ENCODE measurements around the gene DHX35. TPM values are rescaled to one million over a fixed set of nuclear protein-coding genes. Genes with fewer than 3 reads are reported as not detected.

DHX35 gene
- total RNA-seq, 6 donors from 2014 or later, result 9.6 to 40.9 (median 12.0) TPM

GRCh38 chr20:38997622-38998021 is 35.5 kb downstream of the DHX35 start:
- TF ChIP-seq CTCF (IDR thresholded peaks at IDR 0.05), result no peak
- TF ChIP-seq EP300 (IDR thresholded peaks at IDR 0.05), result no peak
- TF ChIP-seq POLR2A (IDR thresholded peaks at IDR 0.05), result no peak
- TF ChIP-seq POLR2AphosphoS5 (IDR thresholded peaks at IDR 0.05), result no peak
- Histone ChIP-seq H3K4me1 (no peaks in the 10 kb centered on the region), H3K27ac (no peak overlapping the region), H3K27me3 (no peaks in the 10 kb centered on the region), H3K9me3 (no peaks in the 10 kb centered on the region), H3K4me3 (no peak overlapping the region), H3K36me3 (peaks cover 8 to 86% (median 32%) of the 10 kb centered on the region in 4 donors)
- WGBS, 2 donors, result 68 to 80% methylated on average over 8 of the region's 8 CpGs
- ATAC-seq (ENCODE audit: low FRiP score in 2 of 2) (peak in 1 of 2 donors; percentile 12), DNase-seq (no peak)

GRCh38 chr20:38999217-38999616 is 37.1 kb downstream of the DHX35 start:
- 93 to 96% methylated on average over 3 of the region's 3 CpGs for WGBS, 2 donors
- no peak for TF ChIP-seq POLR2AphosphoS5 (IDR thresholded peaks at IDR 0.05)
- TF ChIP-seq EP300 (IDR thresholded peaks at IDR 0.05), result no peak
- TF ChIP-seq CTCF (IDR thresholded peaks at IDR 0.05), result no peak
- no peak for TF ChIP-seq POLR2A (IDR thresholded peaks at IDR 0.05)
- ATAC-seq (ENCODE audit: low FRiP score in 2 of 2) (no peak), DNase-seq (no peak)
- Histone ChIP-seq H3K36me3 (peaks cover 7 to 92% (median 41%) of the 10 kb centered on the region in 4 donors), H3K4me3 (no peak overlapping the region), H3K4me1 (peaks cover 0 to under 1% (median 0%) of the 10 kb centered on the region in 4 donors), H3K27ac (no peak overlapping the region), H3K9me3 (no peaks in the 10 kb centered on the region), H3K27me3 (no peaks in the 10 kb centered on the region)

GRCh38 chr20:38999965-39000910 is 38.1 kb downstream of the DHX35 start:
- 94 to 96% methylated on average over 6 of the region's 6 CpGs for WGBS, 2 donors

GRCh38 chr20:39004508-39004907 is 42.4 kb downstream of the DHX35 start:
- no peaks in the 10 kb centered on the region for H3K27me3 ChIP-seq
- TF ChIP-seq CTCF (IDR thresholded peaks at IDR 0.05) (no peak), EP300 (IDR thresholded peaks at IDR 0.05) (no peak), POLR2A (IDR thresholded peaks at IDR 0.05) (no peak), POLR2AphosphoS5 (IDR thresholded peaks at IDR 0.05) (no peak)
- H3K27ac ChIP-seq, result no peak overlapping the region
- peaks cover 14 to 93% (median 45%) of the 10 kb centered on the region in 4 donors for H3K36me3 ChIP-seq
- no peak for ATAC-seq (ENCODE audit: low FRiP score in 2 of 2)
- H3K9me3 ChIP-seq, result no peaks in the 10 kb centered on the region
- peaks cover 0 to 4% (median 2%) of the 10 kb centered on the region in 4 donors for H3K4me1 ChIP-seq
- WGBS, 2 donors, result 58 to 67% methylated on average over 1 of the region's 1 CpG
- H3K4me3 ChIP-seq, result no peak overlapping the region
- peak in 1 of 2 donors; percentile 66 for DNase-seq

More at GRCh38 chr20:38999965-39000910, 38.1 kb downstream of the DHX35 start:
- Histone ChIP-seq H3K36me3 (peaks cover 7 to 95% (median 37%) of the 10 kb centered on the region in 4 donors), H3K27ac (no peak overlapping the region), H3K27me3 (no peaks in the 10 kb centered on the region), H3K4me1 (peaks cover 0 to 4% (median 0%) of the 10 kb centered on the region in 4 donors), H3K4me3 (no peak overlapping the region), H3K9me3 (no peaks in the 10 kb centered on the region)
- TF ChIP-seq POLR2AphosphoS5 (IDR thresholded peaks at IDR 0.05) (no peak), POLR2A (IDR thresholded peaks at IDR 0.05) (no peak), EP300 (IDR thresholded peaks at IDR 0.05) (no peak), CTCF (IDR thresholded peaks at IDR 0.05) (no peak)
- no peak for DNase-seq
- ATAC-seq (ENCODE audit: low FRiP score in 2 of 2), result no peak
